ENCODE results near the gene HEXD. TPM values are rescaled to one million over a fixed set of nuclear protein-coding genes. Genes with fewer than 3 reads are reported as not detected.
"Not testable (repeated sequence)": the region's sequence is repeated elsewhere in the genome, so short reads cannot be mapped to it uniquely, and the experiment has no call there.

The HEXD gene
- total RNA-seq, 4 donors from 2014 or later = 15.7 to 27.1 (median 20.6) TPM

- intact Hi-C loops (cut with DNase I) = no loop called here
- Histone ChIP-seq H3K27me3 (peaks cover 0 to 88% (median 30%) of the 10 kb centered on the region in 4 donors), H3K4me1 (peaks cover 14 to 36% (median 18%) of the 10 kb centered on the region in 4 donors), H3K9me3 (no peaks in the 10 kb centered on the region), H3K4me3 (no peak overlapping the region), H3K36me3 (no peaks in the 10 kb centered on the region), H3K27ac (replicated peaks in 1 of 4) (no peak overlapping the region)
- WGBS = 61% methylated on average over 23 of the region's 23 CpGs
- DNase-seq (ENCODE audit: extremely low spot score) = no peak
- no peak for TF ChIP-seq EP300 (IDR thresholded peaks at IDR 0.05)
- no peak for TF ChIP-seq POLR2AphosphoS5 (IDR thresholded peaks at IDR 0.05)
- TF ChIP-seq POLR2A (IDR thresholded peaks at IDR 0.05; ENCODE audit: low read depth) = no peak
- TF ChIP-seq CTCF (IDR thresholded peaks at IDR 0.05) = no peak
Observed at GRCh38 chr17:82380860-82381702, 37.1 kb upstream of the HEXD start.

DNA sequence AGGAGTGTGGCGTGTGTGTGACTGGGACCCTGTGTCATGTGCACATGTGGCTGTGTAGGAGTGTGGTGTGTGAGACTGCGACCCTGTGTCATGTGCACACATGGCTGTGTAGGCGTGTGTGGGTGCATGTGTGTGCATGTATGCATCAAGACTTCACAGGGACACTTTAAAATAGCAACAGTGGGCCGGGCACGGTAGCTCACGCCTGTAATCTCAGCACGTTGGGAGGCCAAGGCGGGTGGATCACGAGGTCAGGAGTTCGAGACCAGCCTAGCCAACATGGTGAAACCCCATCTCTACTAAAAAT lies 36.5 kb upstream of the HEXD start:
- H3K27ac ChIP-seq (replicated peaks in 1 of 4); H3K4me3 ChIP-seq; intact Hi-C loops (cut with DNase I); H3K36me3 ChIP-seq; DNase-seq (ENCODE audit: extremely low spot score); H3K9me3 ChIP-seq: not testable (repeated sequence)
- WGBS = 68% methylated on average over 9 of the region's 10 CpGs
- H3K4me1 ChIP-seq = peaks cover 14 to 42% (median 22%) of the 10 kb centered on the region in 4 donors
- peaks cover 0 to 88% (median 29%) of the 10 kb centered on the region in 4 donors for H3K27me3 ChIP-seq

DNA sequence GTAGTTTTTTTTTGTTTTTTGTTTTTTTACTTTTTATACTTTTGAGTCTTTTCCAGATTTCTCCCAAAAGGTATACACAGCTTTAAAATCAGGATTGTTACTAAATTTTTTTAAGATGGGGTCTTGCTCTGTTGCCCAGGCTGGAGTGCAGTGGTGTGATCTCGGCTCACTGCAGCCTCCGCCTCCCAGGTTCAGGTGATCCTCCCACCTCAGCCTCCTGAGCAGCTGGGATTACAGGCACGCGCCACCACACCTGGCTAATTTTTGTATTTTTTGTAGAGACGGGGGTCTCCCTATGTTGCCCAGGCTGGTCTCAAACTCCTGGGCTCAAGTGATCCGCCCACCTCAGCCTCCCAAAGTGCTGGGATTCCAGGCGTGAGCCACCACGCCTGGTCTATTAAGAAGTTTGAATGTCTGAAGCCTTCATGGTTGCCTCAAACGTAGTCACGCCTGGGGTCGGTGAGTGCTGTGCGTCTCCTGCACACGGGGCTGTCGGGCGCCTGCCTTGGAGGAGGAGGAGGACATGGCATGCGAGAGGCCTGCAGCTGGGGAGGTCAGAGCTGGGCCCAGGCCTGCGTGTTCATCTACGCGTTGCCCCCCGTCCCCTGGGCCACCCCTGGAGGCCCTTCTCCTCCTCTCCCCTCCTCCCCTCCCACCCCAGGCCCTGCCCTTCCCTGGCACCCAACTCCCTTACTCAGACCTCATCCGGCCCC lies 35.8 kb upstream of the HEXD start:
- 80% methylated on average over 21 of the region's 21 CpGs for WGBS
- not testable (repeated sequence) for H3K4me3 ChIP-seq

GRCh38 chr17:82382933-82383255 lies 35.3 kb upstream of the HEXD start:
- Histone ChIP-seq H3K4me1 (peaks cover 14 to 46% (median 29%) of the 10 kb centered on the region in 4 donors), H3K36me3 (no peaks in the 10 kb centered on the region), H3K9me3 (no peaks in the 10 kb centered on the region), H3K27me3 (peaks cover 0 to 95% (median 33%) of the 10 kb centered on the region in 4 donors), H3K27ac (replicated peaks in 1 of 4) (no peak overlapping the region), H3K4me3 (no peak overlapping the region)
- DNase-seq (ENCODE audit: extremely low spot score) = no peak
- intact Hi-C loops (cut with DNase I) = no loop called here
- WGBS = 67% methylated on average over 5 of the region's 11 CpGs
- TF ChIP-seq POLR2AphosphoS5 (IDR thresholded peaks at IDR 0.05) (no peak), CTCF (IDR thresholded peaks at IDR 0.05) (no peak), EP300 (IDR thresholded peaks at IDR 0.05) (no peak), POLR2A (IDR thresholded peaks at IDR 0.05; ENCODE audit: low read depth) (no peak)

More for the DNA sequence above, 35.8 kb upstream of the HEXD start:
- H3K36me3 ChIP-seq; H3K27ac ChIP-seq (replicated peaks in 1 of 4); DNase-seq (ENCODE audit: extremely low spot score); intact Hi-C loops (cut with DNase I); H3K9me3 ChIP-seq: not testable (repeated sequence)
- peaks cover 14 to 46% (median 29%) of the 10 kb centered on the region in 4 donors for H3K4me1 ChIP-seq
- H3K27me3 ChIP-seq = peaks cover 0 to 95% (median 34%) of the 10 kb centered on the region in 4 donors

- intact Hi-C loops (cut with DNase I) = no loop called here
- peaks cover 0 to 94% (median 28%) of the 10 kb centered on the region in 4 donors for H3K27me3 ChIP-seq
- 46% methylated on average over 12 of the region's 18 CpGs for WGBS
- no peak overlapping the region for H3K4me3 ChIP-seq
- no peaks in the 10 kb centered on the region for H3K9me3 ChIP-seq
- H3K27ac ChIP-seq (replicated peaks in 1 of 4) = no peak overlapping the region
- no peak for DNase-seq (ENCODE audit: extremely low spot score)
- H3K4me1 ChIP-seq = peaks cover 14 to 46% (median 29%) of the 10 kb centered on the region in 4 donors
- TF ChIP-seq EP300 (IDR thresholded peaks at IDR 0.05) (no peak), CTCF (IDR thresholded peaks at IDR 0.05) (no peak), POLR2A (IDR thresholded peaks at IDR 0.05; ENCODE audit: low read depth) (no peak), POLR2AphosphoS5 (IDR thresholded peaks at IDR 0.05) (no peak)
- H3K36me3 ChIP-seq = no peaks in the 10 kb centered on the region
Observed at GRCh38 chr17:82383411-82383810, 34.7 kb upstream of the HEXD start.

Measured in esophagus muscularis mucosa (tissue), 4 donors.